ENCODE data around the gene LACTB.
A peak's percentile ranks its signal among the peaks of the same experiment; 100 is the strongest.

GRCh38 chr15:63121382-63122001 lies at the start of gene LACTB:
- TF ChIP-seq CTCF (CRISPR knock-in tag; IDR thresholded peaks at IDR 0.05) (no peak), TAF1 (CRISPR knock-in tag; IDR thresholded peaks at IDR 0.05) (peak; percentile 66; the same call in 1 of the 2 replicates), BCL6 (CRISPR knock-in tag; IDR thresholded peaks at IDR 0.05) (no peak), EED (CRISPR knock-in tag; IDR thresholded peaks at IDR 0.05) (no peak), USF2 (IDR thresholded peaks at IDR 0.05; ENCODE audit: low read depth, low read length) (no peak), USF2 (CRISPR knock-in tag; IDR thresholded peaks at IDR 0.05; ENCODE audit: borderline replicate concordance) (no peak), ZNF335 (CRISPR knock-in tag; IDR thresholded peaks at IDR 0.05) (peak; percentile 60; the same call in 1 of the 2 replicates), ZMAT5 (CRISPR knock-in tag; IDR thresholded peaks at IDR 0.05; ENCODE audit: borderline replicate concordance, low read depth) (no peak), FOXM1 (CRISPR knock-in tag; IDR thresholded peaks at IDR 0.05) (no peak)

Measured in HepG2 (cell line).